GM12878 (cell line): ENCODE data around the gene ABL1. TPM values are rescaled to one million over a fixed set of nuclear protein-coding genes. Genes with fewer than 3 reads are reported as not detected.

ENCODE experiments used
- ATAC-seq: fragments of 200-7000 bp; cut with Tn5 transposase; 3 replicates; pipeline ENCODE4 v1.9.1; 2020; ENCODE audit warnings: mild to moderate bottlenecking, moderate library complexity
- BruUV-seq: library from RNA; stranded (reverse); fragments of 400-500 nt; replicated peaks from 2 replicates; lab custom pipeline; 2021; lab: Mats Ljungman, UMichigan
- CTCF ChIA-PET: fragments of 300-600 bp; sonication (Branson Sonifier 250); formaldehyde crosslinking; extraction: SDS; loops from one replicate; lab custom pipeline; 2021; ENCODE audit warnings: inconsistent platforms; lab: Yijun Ruan, JAX
- POLR2A ChIA-PET: fragments of 350-600 bp; formaldehyde crosslinking; extraction: SDS; loops from one replicate; lab custom pipeline; 2021; ENCODE audit warnings: inconsistent platforms; lab: Charles Lee
- RAD21 ChIA-PET: fragments of 300-600 bp; sonication (Branson Sonifier 250); formaldehyde crosslinking; loops from one replicate; lab custom pipeline; 2023; ENCODE audit warnings: antibody characterized with exemption; ENCODE audit not compliant: unreplicated experiment; lab: Charles Lee
- SMC1A ChIA-PET: fragments of 300-600 bp; sonication (Branson Sonifier 250); formaldehyde crosslinking; loops from one replicate; lab custom pipeline; 2023; ENCODE audit not compliant: unreplicated experiment, uncharacterized antibody; lab: Charles Lee
- DNase-seq: peaks from one replicate; pipeline ENCODE4 v3.0.0-alpha.2; 2011; ENCODE audit warnings: low read depth, low spot score
- FAIRE-seq: peaks from 3 replicates; lab custom pipeline; 2011; peaks lifted over from hg19 to GRCh38; lab: Jason Lieb, UNC
- H2AFZ ChIP-seq: 2 replicates; pipeline ENCODE4 v1.6.0; 2011; ENCODE audit warnings: low read depth, low read length, control low read depth; ENCODE audit not compliant: control insufficient read depth
- H3K27ac ChIP-seq: 2 replicates; pipeline ENCODE4 v1.5.1; 2011; ENCODE audit warnings: control low read depth; ENCODE audit not compliant: control insufficient read depth, insufficient read depth
- H3K27me3 ChIP-seq, 2 experiments: replicated peaks in 1 of 2; 2 replicates each; pipeline versions ENCODE4 v1.6.0 to v1.6.1; 2011; ENCODE audit warnings: low read length in 1 of 2; ENCODE audit not compliant: control insufficient read depth in 2 of 2, insufficient read depth in 2 of 2
- H3K36me3 ChIP-seq, 2 experiments: 2 replicates each; pipeline ENCODE4 v1.5.1; 2011; ENCODE audit warnings: low read length in 1 of 2; ENCODE audit not compliant: control insufficient read depth in 2 of 2, insufficient read depth in 2 of 2
- H3K4me1 ChIP-seq: 2 replicates; pipeline ENCODE4 v1.6.1; 2011; ENCODE audit warnings: mild to moderate bottlenecking, low read length, moderate library complexity, mixed read lengths; ENCODE audit not compliant: control insufficient read depth, insufficient read depth
- H3K4me2 ChIP-seq: 2 replicates; pipeline ENCODE4 v1.6.0; 2011; ENCODE audit warnings: control low read depth; ENCODE audit not compliant: control insufficient read depth, insufficient read depth
- H3K4me3 ChIP-seq: fragments of 200-600 bp; sonication (generic); 2 replicates; pipeline ENCODE4 v1.5.1; 2016
- H3K79me2 ChIP-seq: 2 replicates; pipeline ENCODE4 v1.6.0; 2011; ENCODE audit warnings: low read length; ENCODE audit not compliant: control insufficient read depth, insufficient read depth
- H3K9ac ChIP-seq: 2 replicates; pipeline ENCODE4 v1.8.0; 2011; ENCODE audit warnings: low read length, control low read depth, mixed read lengths; ENCODE audit not compliant: control insufficient read depth, insufficient read depth
- H3K9me3 ChIP-seq: replicated peaks from 3 replicates; pipeline ENCODE4 v1.5.1; 2011; ENCODE audit warnings: mild to moderate bottlenecking, low read length; ENCODE audit not compliant: control insufficient read depth, insufficient read depth
- H4K20me1 ChIP-seq: 2 replicates; pipeline ENCODE4 v1.6.0; 2011; ENCODE audit not compliant: control insufficient read depth, insufficient read depth
- CHD2 ChIP-seq: IDR thresholded peaks from 2 replicates; pipeline ENCODE4 v1.6.1; 2011; ENCODE audit warnings: low read depth, low read length, improper control_type of control experiment, borderline replicate concordance
- HCFC1 ChIP-seq: fragments of 150-350 bp; IDR thresholded peaks from 2 replicates; pipeline ENCODE4 v1.6.1; 2014; ENCODE audit warnings: low read length
- HDGF ChIP-seq: fragments of 450-650 bp; IDR thresholded peaks from 2 replicates; pipeline ENCODE4 v1.6.1; 2016; ENCODE audit warnings: antibody characterized with exemption
- KAT2A ChIP-seq: conservative IDR thresholded peaks from 2 replicates; pipeline ENCODE4 v1.6.1; 2011; ENCODE audit warnings: low read depth, low read length; ENCODE audit not compliant: control insufficient read depth
- NR2C1 ChIP-seq: fragments of 450-650 bp; IDR thresholded peaks from 2 replicates; pipeline ENCODE4 v1.6.1; 2017; ENCODE audit warnings: antibody characterized with exemption, mild to moderate bottlenecking, moderate library complexity
- RELA ChIP-seq: fragments of 450-650 bp; IDR thresholded peaks from 2 replicates; pipeline ENCODE4 v1.8.0; 2014; ENCODE audit warnings: borderline replicate concordance; ENCODE audit not compliant: partially characterized antibody
- SIN3A ChIP-seq: IDR thresholded peaks from 2 replicates; pipeline ENCODE4 v1.6.1; 2012; ENCODE audit warnings: low read depth, low read length, improper control_type of control experiment
- SMC3 ChIP-seq: IDR thresholded peaks from 2 replicates; pipeline ENCODE4 v1.6.1; 2011; ENCODE audit warnings: low read length, improper control_type of control experiment, borderline replicate concordance
- SPI1 ChIP-seq: IDR thresholded peaks from 2 replicates; pipeline ENCODE4 v1.6.1; 2011; ENCODE audit warnings: low read depth, mild to moderate bottlenecking, low read length, moderate library complexity, borderline replicate concordance; ENCODE audit not compliant: insufficient read depth
- TAF1 ChIP-seq: IDR thresholded peaks from 2 replicates; pipeline ENCODE4 v1.6.1; 2011; ENCODE audit warnings: mild to moderate bottlenecking, low read depth, low read length, borderline replicate concordance
- TBL1XR1 ChIP-seq: IDR thresholded peaks from 2 replicates; pipeline ENCODE4 v1.6.1; 2012; ENCODE audit warnings: low read depth, low read length, improper control_type of control experiment
- ZNF274 ChIP-seq: IDR thresholded peaks from one replicate; pipeline ENCODE4 v1.8.0; 2011; ENCODE audit not compliant: insufficient read length, insufficient read depth
- WGBS: methylation state at CpG from one replicate; pipeline ENCODE4 v1.1.6; 2016; ENCODE audit warnings: low lambda C conversion rate; ENCODE audit not compliant: insufficient replicate concordance, insufficient coverage; ENCODE audit errors: missing lambda C conversion rate; 5-methylcytosine and 5-hydroxymethylcytosine counted together
- in situ Hi-C: fragments of 300-500 bp; cut with MboI; formaldehyde crosslinking; loops from 9 replicates; pipeline ENCODE4 v1.14.3; 2018; ENCODE audit warnings: mixed read lengths
- intact Hi-C: fragments of 100-400 bp; cut with micrococcal nuclease; formaldehyde crosslinking; loops from one replicate; pipeline ENCODE4 v1.14.2; 2022; ENCODE audit not compliant: unreplicated experiment
- polyA plus RNA-seq, 11 experiments: library from polyadenylated mRNA; depleted of rRNA in 4 of 11; unstranded in 6 of 11; stranded (reverse) in 5 of 11; fragments of >200 nt; fragmentation: Nextera tagmentation in 4 of 11; fragmentation: Illumina TruSeq in 1 of 11; extraction: Ambion mirVana in 4 of 11; extraction: Trizol in 1 of 11; gene quantifications; 1 replicate in 1 of 11; 2 replicates in 10 of 11; pipeline versions ENCODE4 v1.2.1 to v1.2.3, GENCODE V29; 2011 to 2016; ENCODE audit warnings: inconsistent platforms in 2 of 11, missing spikeins in 2 of 11, low read depth in 1 of 11
- total RNA-seq, 4 experiments: library from RNA; depleted of rRNA in 3 of 4; stranded (reverse); fragments of >200 nt in 3 of 4; fragmentation: Illumina TruSeq in 1 of 4; extraction: Trizol in 1 of 4; gene quantifications; 2 replicates each; pipeline versions ENCODE4 v1.2.1 to v1.2.3, GENCODE V29; 2013 to 2021

Gene ABL1
- total and polyA plus RNA-seq, 10 of the 15 experiments (the other 5 are each of a cell fraction or from before 2014, with no cell fraction given): 0.79 to 51.5 (median 16.3) TPM

DNA sequence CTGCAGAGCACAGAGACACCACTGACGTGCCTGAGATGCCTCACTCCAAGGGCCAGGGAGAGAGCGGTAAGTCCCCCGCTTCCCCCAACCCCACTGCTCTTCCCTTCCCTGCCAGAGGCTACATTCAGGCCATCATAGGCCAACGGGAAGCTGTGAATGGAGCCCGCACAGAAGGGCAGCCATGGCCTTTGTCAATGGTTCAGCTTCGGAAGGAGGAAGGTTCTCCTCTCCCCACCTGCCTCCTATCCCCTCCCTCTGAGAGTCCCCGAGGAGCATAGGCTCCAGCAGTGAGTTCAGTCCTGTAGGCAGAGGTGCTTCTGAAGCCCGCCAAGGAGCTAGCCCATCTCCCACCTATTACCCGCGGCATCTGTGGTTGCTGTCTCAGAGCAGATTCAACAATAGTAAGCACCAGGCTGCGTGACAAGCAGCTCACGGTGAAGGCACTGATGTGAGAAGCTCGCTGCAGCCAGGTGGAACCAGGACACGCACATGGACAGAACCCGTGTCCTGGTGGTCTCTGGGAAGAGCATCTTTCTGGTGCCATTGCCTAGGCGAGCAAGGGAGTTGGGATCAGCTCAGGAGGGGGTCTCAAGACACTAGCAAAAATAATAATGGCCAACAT is 45.7 kb downstream of the ABL1 start:
- no peak overlapping the region for H3K4me3 ChIP-seq
- H3K27ac ChIP-seq: no peak overlapping the region
- CTCF ChIA-PET: interaction anchor here (1.6 kb wide), 1 partner anchor 14 kb away, joined by 3 read pairs; no protein-coding TSS in a partner anchor
- H2AFZ ChIP-seq: no peak overlapping the region
- TF ChIP-seq KAT2A: no peak
- TF ChIP-seq HCFC1: no peak
- TF ChIP-seq HDGF: no peak
- TF ChIP-seq CHD2: no peak
- no peak for TF ChIP-seq NR2C1
- TF ChIP-seq SIN3A: no peak
- TF ChIP-seq ZNF274: no peak
- TF ChIP-seq SPI1: no peak
- no peak for TF ChIP-seq TAF1
- no peak for TF ChIP-seq TBL1XR1
- TF ChIP-seq RELA: no peak
- TF ChIP-seq SMC3: no peak
- H3K9me3 ChIP-seq: no peaks in the 10 kb centered on the region
- RAD21 ChIA-PET: interaction anchor here (0.9 kb wide), 1 partner anchor 11 kb away, joined by 4 read pairs; no protein-coding TSS in a partner anchor
- no TSS peak for BruUV-seq
- no peak overlapping the region for H3K4me2 ChIP-seq
- H3K79me2 ChIP-seq: no peaks in the 10 kb centered on the region
- in situ Hi-C loops: no loop called here
- POLR2A ChIA-PET: no interaction called here
- no peaks in the 10 kb centered on the region for H3K27me3 ChIP-seq
- 79% methylated on average over 16 of the region's 16 CpGs for WGBS
- H3K36me3 ChIP-seq: peaks cover 25 to 36% of the 10 kb centered on the region in 2 experiments
- no peak overlapping the region for H3K9ac ChIP-seq
- FAIRE-seq: no peak
- no peaks in the 10 kb centered on the region for H3K4me1 ChIP-seq
- H4K20me1 ChIP-seq: no peaks in the 10 kb centered on the region
- intact Hi-C loops: no loop called here
- DNase-seq: no peak
- SMC1A ChIA-PET: interaction anchor here (0.9 to 1.1 kb wide), 2 partner anchors 9 to 11 kb away, joined by 3 read pairs; no protein-coding TSS in a partner anchor
- ATAC-seq: no peak
